A172 (cell line): Measurements from ENCODE around the gene AFG1L. TPM values are rescaled to one million over a fixed set of nuclear protein-coding genes. Genes with fewer than 3 reads are reported as not detected.
"Not testable (repeated sequence)": the region's sequence is repeated elsewhere in the genome, so short reads cannot be mapped to it uniquely, and the experiment has no call there.

ENCODE experiments used
- DNase-seq: peaks from one replicate; pipeline ENCODE4 v3.0.0-alpha.2; 2015; ENCODE audit warnings: low spot score
- total RNA-seq: library from RNA; depleted of rRNA; stranded (reverse); fragments of >200 nt; shearing (Covaris generic); gene quantifications from 2 replicates; pipeline ENCODE4 v1.2.3, GENCODE V29; 2014

The AFG1L gene
- total RNA-seq, 1 experiment from 2014 or later: 6.6 TPM

GRCh38 chr6:108556866-108557493 is 262.1 kb downstream of the AFG1L start:
- DNase-seq: no peak

GRCh38 chr6:108557494-108558371 is 262.9 kb downstream of the AFG1L start:
- DNase-seq: peak; percentile 19

GRCh38 chr6:108558372-108559096 is 263.7 kb downstream of the AFG1L start:
- DNase-seq: peak; percentile 93

- DNase-seq: peak; percentile 53
Observed at GRCh38 chr6:108559097-108559883, 264.4 kb downstream of the AFG1L start.

- peak; percentile 72 for DNase-seq
Observed at GRCh38 chr6:108559884-108560462, 265.1 kb downstream of the AFG1L start.

- peak; percentile 58 for DNase-seq
Observed at GRCh38 chr6:108560463-108561308, 265.8 kb downstream of the AFG1L start, which contains the start of gene FOXO3. Gene FOXO3 (plus strand): TSS chr6:108560917. CDS start chr6:108561209, 292 bp downstream.

- not testable (repeated sequence) for DNase-seq
Observed at GRCh38 chr6:108561309-108561647, 266.4 kb downstream of the AFG1L start.

- DNase-seq: peak; percentile 4
Observed at GRCh38 chr6:108561742-108562502, 267.1 kb downstream of the AFG1L start.

- peak; percentile 89 for DNase-seq
Observed at GRCh38 chr6:108562503-108562993, 267.7 kb downstream of the AFG1L start.

GRCh38 chr6:108563292-108563691 is 268.4 kb downstream of the AFG1L start:
- DNase-seq: no peak

- peak; percentile 92 for DNase-seq
Observed at GRCh38 chr6:108564178-108564577, 269.3 kb downstream of the AFG1L start.

- DNase-seq: peak; percentile 16
Observed at GRCh38 chr6:108565091-108565766, 270.4 kb downstream of the AFG1L start.

- peak; percentile 20 for DNase-seq
Observed at GRCh38 chr6:108565893-108566292, 271.0 kb downstream of the AFG1L start.

GRCh38 chr6:108566406-108566805 is 271.6 kb downstream of the AFG1L start:
- DNase-seq: no peak

- DNase-seq: no peak
Observed at GRCh38 chr6:108568101-108568500, 273.2 kb downstream of the AFG1L start.

- DNase-seq: no peak
Observed at GRCh38 chr6:108568551-108569305, 273.9 kb downstream of the AFG1L start.

- DNase-seq: no peak
Observed at GRCh38 chr6:108570517-108570916, 275.7 kb downstream of the AFG1L start.
